Body of pancreas (tissue), 4 donors: Measurements from ENCODE around the gene LEF1.

Experiments used
- POLR2A ChIP-seq, 3 donors: fragments of 450-650 bp; IDR thresholded peaks; one replicate each; pipeline ENCODE4 v1.6.1; 2016; ENCODE audit warnings: antibody characterized with exemption in 3 of 3, mild to moderate bottlenecking in 2 of 3
- TF ChIP-seq, protein P1 (sequence below), 7 experiments: fragments of 450-650 bp in 4 of 7; fragments of 200-600 bp in 3 of 7; sonication (generic) in 3 of 7; IDR thresholded peaks; one replicate each; pipeline ENCODE4 v1.5.1; 2016 to 2019; ENCODE audit warnings: antibody characterized with exemption in 7 of 7

DNA sequence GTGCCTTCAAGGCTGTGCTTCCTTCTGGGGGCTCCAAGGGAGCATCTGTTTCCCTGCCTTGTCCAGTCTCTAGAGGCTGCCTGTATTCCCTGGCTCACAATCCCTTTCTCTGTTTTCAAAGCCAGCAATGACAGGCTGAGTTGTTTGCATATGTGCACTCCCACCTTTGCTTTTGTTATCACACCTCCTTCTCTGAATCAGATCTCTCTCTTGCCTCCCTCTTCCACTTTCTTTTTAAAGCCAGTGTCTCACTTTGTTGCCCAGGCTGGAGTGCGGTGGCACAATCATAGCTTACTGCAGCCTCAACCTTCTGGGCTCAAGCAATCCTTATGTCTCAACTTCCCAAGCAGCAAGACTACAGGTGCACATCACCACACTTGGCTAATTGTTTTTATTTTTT is 37.1 kb upstream of the LEF1 start:
- TF ChIP-seq, protein P1, sequence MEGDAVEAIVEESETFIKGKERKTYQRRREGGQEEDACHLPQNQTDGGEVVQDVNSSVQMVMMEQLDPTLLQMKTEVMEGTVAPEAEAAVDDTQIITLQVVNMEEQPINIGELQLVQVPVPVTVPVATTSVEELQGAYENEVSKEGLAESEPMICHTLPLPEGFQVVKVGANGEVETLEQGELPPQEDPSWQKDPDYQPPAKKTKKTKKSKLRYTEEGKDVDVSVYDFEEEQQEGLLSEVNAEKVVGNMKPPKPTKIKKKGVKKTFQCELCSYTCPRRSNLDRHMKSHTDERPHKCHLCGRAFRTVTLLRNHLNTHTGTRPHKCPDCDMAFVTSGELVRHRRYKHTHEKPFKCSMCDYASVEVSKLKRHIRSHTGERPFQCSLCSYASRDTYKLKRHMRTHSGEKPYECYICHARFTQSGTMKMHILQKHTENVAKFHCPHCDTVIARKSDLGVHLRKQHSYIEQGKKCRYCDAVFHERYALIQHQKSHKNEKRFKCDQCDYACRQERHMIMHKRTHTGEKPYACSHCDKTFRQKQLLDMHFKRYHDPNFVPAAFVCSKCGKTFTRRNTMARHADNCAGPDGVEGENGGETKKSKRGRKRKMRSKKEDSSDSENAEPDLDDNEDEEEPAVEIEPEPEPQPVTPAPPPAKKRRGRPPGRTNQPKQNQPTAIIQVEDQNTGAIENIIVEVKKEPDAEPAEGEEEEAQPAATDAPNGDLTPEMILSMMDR (IDR thresholded peaks at IDR 0.05), result no peak
- TF ChIP-seq POLR2A (IDR thresholded peaks at IDR 0.05), result no peak
